ENCODE results near the gene PREP. TPM values are rescaled to one million over a fixed set of nuclear protein-coding genes. Genes with fewer than 3 reads are reported as not detected.

PREP gene
- total RNA-seq, 1 experiment from 2014 or later = 69.9 TPM

DNA sequence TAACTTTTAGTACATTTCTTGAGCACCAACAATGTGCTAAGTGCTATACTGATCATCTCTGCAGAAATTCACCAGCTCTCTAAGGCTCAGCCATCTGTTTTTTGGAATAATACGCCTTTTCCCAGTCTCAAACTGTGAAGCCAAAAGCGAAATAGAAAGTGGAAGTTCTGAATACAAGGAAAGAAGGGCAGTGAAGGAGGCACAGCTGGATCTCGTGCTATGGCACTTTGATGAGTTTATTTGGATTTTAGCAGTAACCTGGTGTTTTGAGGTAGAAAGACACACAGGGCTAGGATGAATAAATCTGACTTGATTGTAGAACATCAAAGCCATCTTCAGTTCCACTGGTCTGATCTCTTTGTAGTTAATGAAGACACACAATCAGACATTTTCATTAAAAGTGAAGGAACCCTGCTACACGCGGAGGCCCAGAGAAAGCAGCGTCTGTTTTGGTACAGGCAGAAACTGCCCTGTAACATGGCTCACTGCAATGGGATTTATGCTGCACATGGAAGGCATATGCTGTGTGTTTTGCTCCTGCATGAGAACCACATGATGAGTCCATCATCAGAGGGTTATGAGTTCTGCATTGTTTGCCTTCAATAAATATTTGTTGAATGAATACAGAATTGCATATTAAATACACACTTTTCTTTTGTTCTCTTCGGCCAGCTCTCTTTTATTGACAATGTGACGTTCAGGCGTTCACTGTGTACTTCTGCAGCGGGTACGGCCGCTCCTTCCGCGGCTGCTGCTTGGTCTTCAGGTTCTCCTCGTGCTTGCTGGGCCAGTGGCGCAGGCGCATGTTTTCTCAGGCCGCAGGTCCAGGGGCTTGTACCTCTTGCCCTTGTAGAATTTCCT is 100.9 kb downstream of the PREP start:
- intact Hi-C loops (cut with micrococcal nuclease; ENCODE audit: unreplicated experiment) = no loop called here

DNA sequence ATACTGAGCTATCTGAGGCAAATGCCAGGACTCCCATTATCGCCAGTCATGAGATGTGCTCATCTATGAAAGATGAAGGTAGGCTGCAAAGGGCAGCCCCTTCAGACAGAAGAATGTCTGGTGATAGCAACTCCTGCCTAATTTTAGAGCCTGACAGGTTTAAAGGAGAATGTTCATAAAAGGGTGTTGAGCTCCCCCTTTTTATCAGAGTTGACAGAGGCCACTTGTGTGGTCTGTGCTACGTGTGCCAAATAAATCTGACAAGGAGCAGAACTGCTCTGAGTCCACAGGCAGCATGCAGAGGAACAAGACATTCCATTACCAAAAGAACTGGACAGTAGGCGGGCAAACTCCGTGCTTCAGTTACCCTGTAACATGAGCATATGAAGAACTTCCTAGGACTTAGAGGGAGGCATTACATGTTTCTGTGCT is 101.8 kb downstream of the PREP start:
- intact Hi-C loops (cut with micrococcal nuclease; ENCODE audit: unreplicated experiment) = no loop called here
- Histone ChIP-seq H3K9me3 (no peaks in the 10 kb centered on the region), H3K36me3 (ENCODE audit: control insufficient read depth, insufficient read depth, low read length) (no peaks in the 10 kb centered on the region; the same call in 1 of the 2 replicates), H3K4me1 (no peaks in the 10 kb centered on the region), H3K4me3 (ENCODE audit: low read depth, low read length) (no peak overlapping the region), H3K27me3 (replicated peaks; ENCODE audit: control insufficient read depth, insufficient read depth, low read length) (no peaks in the 10 kb centered on the region)
- TF ChIP-seq, protein P1, sequence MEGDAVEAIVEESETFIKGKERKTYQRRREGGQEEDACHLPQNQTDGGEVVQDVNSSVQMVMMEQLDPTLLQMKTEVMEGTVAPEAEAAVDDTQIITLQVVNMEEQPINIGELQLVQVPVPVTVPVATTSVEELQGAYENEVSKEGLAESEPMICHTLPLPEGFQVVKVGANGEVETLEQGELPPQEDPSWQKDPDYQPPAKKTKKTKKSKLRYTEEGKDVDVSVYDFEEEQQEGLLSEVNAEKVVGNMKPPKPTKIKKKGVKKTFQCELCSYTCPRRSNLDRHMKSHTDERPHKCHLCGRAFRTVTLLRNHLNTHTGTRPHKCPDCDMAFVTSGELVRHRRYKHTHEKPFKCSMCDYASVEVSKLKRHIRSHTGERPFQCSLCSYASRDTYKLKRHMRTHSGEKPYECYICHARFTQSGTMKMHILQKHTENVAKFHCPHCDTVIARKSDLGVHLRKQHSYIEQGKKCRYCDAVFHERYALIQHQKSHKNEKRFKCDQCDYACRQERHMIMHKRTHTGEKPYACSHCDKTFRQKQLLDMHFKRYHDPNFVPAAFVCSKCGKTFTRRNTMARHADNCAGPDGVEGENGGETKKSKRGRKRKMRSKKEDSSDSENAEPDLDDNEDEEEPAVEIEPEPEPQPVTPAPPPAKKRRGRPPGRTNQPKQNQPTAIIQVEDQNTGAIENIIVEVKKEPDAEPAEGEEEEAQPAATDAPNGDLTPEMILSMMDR (IDR thresholded peaks at IDR 0.05; ENCODE audit: insufficient read depth in 1 of 2, low read depth in 1 of 2, low read length in 1 of 2, severe bottlenecking in 1 of 2, unreplicated experiment in 1 of 2) = no peak
- no TSS peak for BruUV-seq (replicated peaks)
- DNase-seq = no peak
- ChIA-PET POLR2A (no interaction called here), CTCF (no interaction called here)
- Mint-ChIP-seq H3K27ac (ENCODE audit: unreplicated experiment) (no peak overlapping the region), H3K9me3 (ENCODE audit: unreplicated experiment) (no peaks in the 10 kb centered on the region), H3K27me3 (ENCODE audit: insufficient read depth, unreplicated experiment) (no peaks in the 10 kb centered on the region), H3K36me3 (ENCODE audit: insufficient read depth, unreplicated experiment) (peaks cover 37% of the 10 kb centered on the region), H3K4me3 (ENCODE audit: unreplicated experiment) (no peak overlapping the region), H3K4me1 (ENCODE audit: low read depth, unreplicated experiment) (no peaks in the 10 kb centered on the region)

More for the DNA sequence above, 100.9 kb downstream of the PREP start:
- no peaks in the 10 kb centered on the region for H3K27me3 ChIP-seq (replicated peaks; ENCODE audit: control insufficient read depth, insufficient read depth, low read length)
- no peaks in the 10 kb centered on the region for H3K9me3 ChIP-seq
- ChIA-PET POLR2A (no interaction called here), CTCF (no interaction called here)
- no peak for DNase-seq
- H3K36me3 ChIP-seq (ENCODE audit: control insufficient read depth, insufficient read depth, low read length) = no peaks in the 10 kb centered on the region; the same call in 1 of the 2 replicates
- H3K4me3 ChIP-seq (ENCODE audit: low read depth, low read length) = no peak overlapping the region
- Mint-ChIP-seq H3K36me3 (ENCODE audit: insufficient read depth, unreplicated experiment) (peaks cover 36% of the 10 kb centered on the region), H3K4me1 (ENCODE audit: low read depth, unreplicated experiment) (no peaks in the 10 kb centered on the region), H3K27ac (ENCODE audit: unreplicated experiment) (no peak overlapping the region), H3K27me3 (ENCODE audit: insufficient read depth, unreplicated experiment) (no peaks in the 10 kb centered on the region), H3K4me3 (ENCODE audit: unreplicated experiment) (no peak overlapping the region), H3K9me3 (ENCODE audit: unreplicated experiment) (no peaks in the 10 kb centered on the region)
- TF ChIP-seq, protein P1 (IDR thresholded peaks at IDR 0.05; ENCODE audit: insufficient read depth in 1 of 2, low read depth in 1 of 2, low read length in 1 of 2, severe bottlenecking in 1 of 2, unreplicated experiment in 1 of 2) = no peak
- H3K4me1 ChIP-seq = no peaks in the 10 kb centered on the region
- no TSS peak for BruUV-seq (replicated peaks)

DNA sequence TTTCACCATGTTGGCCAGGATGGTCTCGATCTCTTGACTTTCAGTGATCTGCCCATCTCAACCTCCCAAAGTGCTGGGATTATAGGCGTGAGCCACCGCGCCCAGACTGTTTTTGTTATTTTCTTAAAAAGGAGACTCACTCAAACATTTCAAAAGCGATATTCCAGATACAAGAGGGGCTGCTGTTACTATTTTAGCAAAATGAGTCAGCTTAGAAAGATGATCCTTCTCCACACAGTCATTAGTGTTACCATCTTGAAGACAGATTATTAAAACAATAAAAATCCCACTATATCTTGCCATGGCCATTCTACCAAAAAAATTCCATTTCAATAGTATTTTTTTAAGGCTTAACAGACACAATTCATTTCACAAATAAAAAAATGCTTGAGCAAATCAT is 102.8 kb downstream of the PREP start:
- Histone ChIP-seq H3K27me3 (replicated peaks; ENCODE audit: control insufficient read depth, insufficient read depth, low read length) (no peaks in the 10 kb centered on the region), H3K36me3 (ENCODE audit: control insufficient read depth, insufficient read depth, low read length) (no peaks in the 10 kb centered on the region; the same call in 1 of the 2 replicates), H3K4me1 (no peaks in the 10 kb centered on the region), H3K9me3 (no peaks in the 10 kb centered on the region), H3K4me3 (ENCODE audit: low read depth, low read length) (no peak overlapping the region)
- POLR2A ChIA-PET = no interaction called here
- DNase-seq = no peak
- no peaks in the 10 kb centered on the region for H3K4me1 Mint-ChIP-seq (ENCODE audit: low read depth, unreplicated experiment)
- peaks cover 7% of the 10 kb centered on the region for H3K9me3 Mint-ChIP-seq (ENCODE audit: unreplicated experiment)
- no peaks in the 10 kb centered on the region for H3K27me3 Mint-ChIP-seq (ENCODE audit: insufficient read depth, unreplicated experiment)
- BruUV-seq (replicated peaks) = no TSS peak
- intact Hi-C loops (cut with micrococcal nuclease; ENCODE audit: unreplicated experiment) = no loop called here
- CTCF ChIA-PET = no interaction called here
- peaks cover 39% of the 10 kb centered on the region for H3K36me3 Mint-ChIP-seq (ENCODE audit: insufficient read depth, unreplicated experiment)
- H3K4me3 Mint-ChIP-seq (ENCODE audit: unreplicated experiment) = no peak overlapping the region
- H3K27ac Mint-ChIP-seq (ENCODE audit: unreplicated experiment) = no peak overlapping the region
- TF ChIP-seq, protein P1 (IDR thresholded peaks at IDR 0.05; ENCODE audit: insufficient read depth in 1 of 2, low read depth in 1 of 2, low read length in 1 of 2, severe bottlenecking in 1 of 2, unreplicated experiment in 1 of 2) = no peak
